Cardiac muscle cell (in vitro differentiated cells and primary cell): ENCODE data around the gene BPIFA2. TPM values are rescaled to one million over a fixed set of nuclear protein-coding genes. Genes with fewer than 3 reads are reported as not detected.

Experiments
- DNase-seq, 2 donors: peaks; one replicate each; pipeline versions ENCODE4 v3.0.0 to v3.0.0-alpha.2; 2010 to 2017; ENCODE audit warnings: low read depth in 1 of 2, low spot score in 1 of 2
- H3K27ac ChIP-seq: fragments of 200-600 bp; sonication (generic); 2 replicates; pipeline ENCODE4 v1.5.1; 2016
- H3K27me3 ChIP-seq: fragments of 200-600 bp; sonication (generic); 2 replicates; pipeline ENCODE4 v1.6.0; 2016; ENCODE audit warnings: control low read depth
- H3K36me3 ChIP-seq: fragments of 200-600 bp; sonication (generic); 2 replicates; pipeline ENCODE4 v1.5.1; 2016; ENCODE audit warnings: control low read depth
- H3K4me1 ChIP-seq: fragments of 200-600 bp; sonication (generic); 2 replicates; pipeline ENCODE4 v1.8.1; 2017; ENCODE audit warnings: low read depth, mild to moderate bottlenecking, mixed run types
- H3K4me3 ChIP-seq: fragments of 200-600 bp; sonication (generic); 2 replicates; pipeline ENCODE4 v1.5.1; 2016; ENCODE audit warnings: mild to moderate bottlenecking
- H3K9me3 ChIP-seq: fragments of 200-600 bp; sonication (generic); 2 replicates; pipeline ENCODE4 v1.5.1; 2017; ENCODE audit warnings: low read depth, mild to moderate bottlenecking, control low read depth
- CTCF ChIP-seq: IDR thresholded peaks from 2 replicates; pipeline ENCODE4 v1.5.1; 2012; ENCODE audit warnings: low read depth, mild to moderate bottlenecking, low read length
- polyA plus RNA-seq: library from polyadenylated mRNA; unstranded; fragments of >200 nt; fragmentation: Nextera tagmentation; extraction: Ambion mirVana; gene quantifications from 2 replicates; pipeline ENCODE4 v1.2.1, GENCODE V29; 2016
- total RNA-seq: library from RNA; depleted of rRNA; stranded (reverse); fragments of >200 nt; gene quantifications from 2 replicates; pipeline ENCODE4 v1.2.3, GENCODE V29; 2016

Gene BPIFA2
- total and polyA plus RNA-seq, 2 experiments from 2014 or later: not detected

DNA sequence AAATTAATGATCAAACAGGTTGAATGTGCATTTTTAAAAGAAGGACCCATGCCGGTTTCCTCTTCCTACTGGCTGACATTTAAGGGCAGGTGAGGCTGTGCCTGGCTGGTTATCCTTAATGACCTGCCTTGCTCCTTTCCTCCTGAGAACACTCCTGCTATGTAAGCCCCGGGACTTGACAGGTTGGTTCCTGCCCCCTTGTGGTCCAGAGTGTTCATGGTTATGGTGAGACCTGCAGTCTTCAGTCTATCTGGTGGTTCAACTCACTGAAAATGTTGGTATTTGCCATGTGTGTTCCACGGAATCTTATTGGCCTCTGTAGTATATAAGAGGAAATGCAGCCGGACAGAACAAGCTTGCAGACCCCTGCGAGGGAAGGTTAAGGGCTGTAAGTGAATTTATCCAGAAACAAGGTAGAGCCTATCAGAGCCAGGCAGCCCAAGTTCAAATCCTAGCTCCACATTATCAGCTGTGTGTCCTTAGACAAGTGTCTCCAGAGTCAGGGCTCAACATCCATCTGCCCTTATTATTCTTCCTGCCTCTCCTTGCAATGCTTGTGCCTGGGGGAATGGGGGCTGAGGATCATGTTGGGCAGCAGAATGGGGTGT is 44.0 kb downstream of the BPIFA2 start:
- TF ChIP-seq CTCF: peak; percentile 58
- Histone ChIP-seq H3K27me3 (peaks cover 26% of the 10 kb centered on the region), H3K36me3 (no peaks in the 10 kb centered on the region), H3K4me3 (no peak overlapping the region), H3K4me1 (no peaks in the 10 kb centered on the region), H3K9me3 (no peaks in the 10 kb centered on the region), H3K27ac (no peak overlapping the region)
- DNase-seq: peak; percentile 58 to 70

GRCh38 chr20:33217052-33217451 is 49.1 kb downstream of the BPIFA2 start, which contains the start of gene BPIFA3:
Gene BPIFA3 (plus strand): TSS chr20:33217352. CDS start chr20:33217537, 185 bp downstream.
- TF ChIP-seq CTCF: no peak
- Histone ChIP-seq H3K36me3 (no peaks in the 10 kb centered on the region), H3K9me3 (no peaks in the 10 kb centered on the region), H3K4me3 (no peak within 1 kb of the TSS), H3K4me1 (no peaks in the 10 kb centered on the region), H3K27me3 (peaks cover 28% of the 10 kb centered on the region), H3K27ac (no peak within 1 kb of the TSS)
- DNase-seq: no peak

GRCh38 chr20:33224399-33224798 is 56.4 kb downstream of the BPIFA2 start:
- H3K36me3 ChIP-seq: no peaks in the 10 kb centered on the region
- no peaks in the 10 kb centered on the region for H3K9me3 ChIP-seq
- H3K4me1 ChIP-seq: no peaks in the 10 kb centered on the region
- DNase-seq: no peak
- TF ChIP-seq CTCF: no peak
- H3K27me3 ChIP-seq: peaks cover 43% of the 10 kb centered on the region
- H3K4me3 ChIP-seq: no peak overlapping the region
- H3K27ac ChIP-seq: no peak overlapping the region

DNA sequence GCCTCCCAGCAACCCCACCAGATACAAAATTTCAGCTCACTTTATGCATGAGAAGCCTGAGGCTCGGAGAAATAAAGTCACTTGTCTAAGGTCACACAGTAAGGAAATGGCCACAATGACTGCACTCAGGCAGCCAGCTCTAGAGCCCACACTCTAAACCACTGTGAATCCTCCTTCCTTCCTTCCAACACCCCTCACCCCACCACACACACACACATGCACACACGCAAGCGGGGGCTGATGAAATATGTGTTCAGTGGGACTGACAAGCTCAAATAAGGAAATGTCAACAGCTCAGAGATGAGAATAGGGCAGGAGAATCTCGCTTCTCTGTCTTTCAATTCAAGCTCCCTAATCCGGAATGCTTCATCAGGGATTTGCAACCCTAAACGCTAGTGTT is 61.9 kb downstream of the BPIFA2 start:
- H3K36me3 ChIP-seq: no peaks in the 10 kb centered on the region
- TF ChIP-seq CTCF: no peak
- no peak overlapping the region for H3K27ac ChIP-seq
- no peaks in the 10 kb centered on the region for H3K9me3 ChIP-seq
- peaks cover 69% of the 10 kb centered on the region for H3K27me3 ChIP-seq
- H3K4me3 ChIP-seq: no peak overlapping the region
- DNase-seq: no peak
- no peaks in the 10 kb centered on the region for H3K4me1 ChIP-seq

Other genes with a start within 250 kb of the BPIFA2 start
- gene SUN5, start 163.7 kb upstream of the BPIFA2 start, total RNA-seq: not detected in 2 replicates
- not detected in 2 replicates for gene SUN5, start 163.7 kb upstream of the BPIFA2 start, polyA plus RNA-seq
- not detected in 2 replicates for gene BPIFB2, start 160.5 kb upstream of the BPIFA2 start, total RNA-seq
- not detected in 2 replicates for gene BPIFB2, start 160.5 kb upstream of the BPIFA2 start, polyA plus RNA-seq
- gene BPIFB6, start 136.5 kb upstream of the BPIFA2 start, total RNA-seq: not detected in 2 replicates
- gene BPIFB6, start 136.5 kb upstream of the BPIFA2 start, polyA plus RNA-seq: not detected in 2 replicates
- not detected in 2 replicates for gene BPIFB3, start 114.3 kb upstream of the BPIFA2 start, total RNA-seq
- gene BPIFB3, start 114.3 kb upstream of the BPIFA2 start, polyA plus RNA-seq: not detected in 2 replicates
- not detected in 2 replicates for gene BPIFB4, start 88.5 kb upstream of the BPIFA2 start, total RNA-seq
- not detected in 2 replicates for gene BPIFB4, start 88.5 kb upstream of the BPIFA2 start, polyA plus RNA-seq
- gene BPIFA3, start 49.2 kb downstream of the BPIFA2 start, total RNA-seq: not detected in 2 replicates
- not detected in 2 replicates for gene BPIFA3, start 49.2 kb downstream of the BPIFA2 start, polyA plus RNA-seq
- not detected in 2 replicates for gene BPIFA1, start 67.8 kb downstream of the BPIFA2 start, total RNA-seq
- not detected in 2 replicates for gene BPIFA1, start 67.8 kb downstream of the BPIFA2 start, polyA plus RNA-seq
- gene BPIFB1, start 115.1 kb downstream of the BPIFA2 start, total RNA-seq: not detected in 2 replicates
- not detected in 2 replicates for gene BPIFB1, start 115.1 kb downstream of the BPIFA2 start, polyA plus RNA-seq
- 24.1 and 37.9 TPM in 2 replicates for gene CDK5RAP1, start 233.4 kb downstream of the BPIFA2 start, total RNA-seq
- 47.8 and 52.3 TPM in 2 replicates for gene CDK5RAP1, start 233.4 kb downstream of the BPIFA2 start, polyA plus RNA-seq